Fibroblast of the conjunctiva (primary cell): ENCODE measurements around the gene HAUS7.
"Not testable (repeated sequence)": the region's sequence is repeated elsewhere in the genome, so short reads cannot be mapped to it uniquely, and the experiment has no call there.

Experiments used
- DNase-seq: peaks from one replicate; pipeline ENCODE4 v3.0.0-alpha.2; 2010; ENCODE audit warnings: low read depth

HAUS7 gene

GRCh38 chrX:153408871-153409351, 61.5 kb downstream of the HAUS7 start:
- no peak for DNase-seq

- no peak for DNase-seq
Observed at GRCh38 chrX:153408221-153408721, 62.1 kb downstream of the HAUS7 start.

- no peak for DNase-seq
Observed at GRCh38 chrX:153407736-153408135, 62.6 kb downstream of the HAUS7 start.

- DNase-seq, result no peak
Observed at GRCh38 chrX:153406903-153407302, 63.5 kb downstream of the HAUS7 start.

GRCh38 chrX:153406011-153406410, 64.4 kb downstream of the HAUS7 start:
- DNase-seq, result no peak

- DNase-seq, result no peak
Observed at GRCh38 chrX:153405426-153405825, 65.0 kb downstream of the HAUS7 start.

GRCh38 chrX:153404333-153404732, 66.0 kb downstream of the HAUS7 start:
- DNase-seq, result not testable (repeated sequence)

GRCh38 chrX:153401133-153401764, 69.1 kb downstream of the HAUS7 start, which contains the start of gene PNMA6E:
TSS of gene PNMA6E (minus strand) at chrX:153401350. CDS start at chrX:153398849, 2,501 bp downstream.
- DNase-seq, result no peak

- DNase-seq, result no peak
Observed at GRCh38 chrX:153400146-153401132, 69.9 kb downstream of the HAUS7 start.

GRCh38 chrX:153398275-153398960, 72.0 kb downstream of the HAUS7 start:
- no peak for DNase-seq
